Cardiac fibroblast (primary cell): ENCODE measurements around the gene STAU1.

Experiments used
- DNase-seq, 2 donors: peaks; one replicate each; pipeline versions ENCODE4 v3.0.0 to v3.0.0-alpha.2; 2010; ENCODE audit warnings: low read depth in 2 of 2
- H3K4me3 ChIP-seq, 2 donors: replicated peaks in 1 of 2; 1 replicate in 1 of 2; 2 replicates in 1 of 2; pipeline ENCODE4 v1.5.1; 2011; ENCODE audit warnings: low read depth in 2 of 2, low read length in 2 of 2, mild to moderate bottlenecking in 2 of 2, moderate library complexity in 1 of 2
- CTCF ChIP-seq: IDR thresholded peaks from one replicate; pipeline ENCODE4 v1.5.1; 2011; ENCODE audit warnings: low read depth, mild to moderate bottlenecking, low read length, inconsistent platforms

Gene STAU1

GRCh38 chr20:49151436-49151835 lies 36.7 kb downstream of the STAU1 start:
- no peak overlapping the region for H3K4me3 ChIP-seq
- DNase-seq: no peak
- TF ChIP-seq CTCF: no peak

DNA sequence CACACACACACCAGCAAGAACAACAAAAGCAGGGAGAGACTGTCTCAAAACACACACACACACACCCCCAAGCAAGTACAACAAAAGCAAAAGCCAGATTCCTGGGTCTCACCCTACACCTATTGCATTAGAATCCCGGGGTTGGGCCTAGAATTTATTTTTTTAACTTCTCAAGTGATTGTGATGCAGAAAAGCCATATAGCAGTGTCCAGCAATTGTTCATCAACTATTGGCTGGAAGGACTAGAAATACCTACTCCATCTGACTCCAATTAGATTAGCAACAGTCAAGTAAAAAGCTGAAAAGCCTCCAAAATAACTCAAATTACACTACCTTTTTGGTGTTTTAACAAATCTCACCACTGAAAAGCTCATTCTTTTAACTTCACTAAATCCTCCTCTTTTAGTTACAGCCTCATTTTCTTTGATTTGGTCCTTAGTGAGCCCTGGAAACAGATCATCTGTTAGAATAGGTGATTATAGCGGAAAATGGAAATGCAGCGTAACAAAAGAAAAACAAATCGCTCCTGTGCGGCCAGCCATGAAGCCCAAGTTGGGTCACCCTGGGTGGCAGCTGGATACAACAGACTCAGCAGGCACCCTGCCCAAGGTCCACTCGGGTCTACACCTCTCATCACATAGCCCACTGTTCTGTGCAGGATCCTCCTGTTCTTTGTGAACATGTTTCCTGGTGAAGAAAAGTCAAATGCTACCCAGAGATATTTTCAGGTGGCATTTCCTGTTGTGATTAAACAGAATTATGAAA lies 38.7 kb downstream of the STAU1 start:
- TF ChIP-seq CTCF: no peak
- H3K4me3 ChIP-seq: no peak overlapping the region
- DNase-seq: no peak

GRCh38 chr20:49148601-49149000 lies 39.5 kb downstream of the STAU1 start:
- DNase-seq: no peak
- TF ChIP-seq CTCF: no peak
- H3K4me3 ChIP-seq: no peak overlapping the region

- H3K4me3 ChIP-seq: no peak overlapping the region
- DNase-seq: no peak
- TF ChIP-seq CTCF: no peak
Measured at GRCh38 chr20:49147296-49147695, 40.8 kb downstream of the STAU1 start.

GRCh38 chr20:49146442-49147225 lies 41.5 kb downstream of the STAU1 start:
- H3K4me3 ChIP-seq: no peak overlapping the region
- no peak for TF ChIP-seq CTCF
- DNase-seq: no peak

DNA sequence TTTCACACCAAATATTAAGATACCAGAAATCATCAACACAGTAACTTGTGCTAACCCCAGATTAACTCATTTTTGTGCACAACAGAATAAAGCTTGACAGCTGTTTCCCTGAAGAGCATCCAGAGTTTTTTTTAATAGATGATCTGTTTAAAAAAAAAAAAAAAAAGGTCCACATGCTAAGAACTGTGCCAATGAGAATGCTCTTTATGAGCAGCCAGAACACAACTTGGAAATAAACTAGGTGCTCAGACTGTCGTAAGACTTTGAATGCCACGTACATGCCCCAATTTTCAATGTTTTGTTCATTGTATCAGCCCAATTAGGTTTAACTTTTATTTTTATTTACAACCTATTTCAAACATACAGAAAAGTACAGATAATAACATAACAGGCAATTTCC lies 47.3 kb downstream of the STAU1 start:
- TF ChIP-seq CTCF: no peak
- peak in 1 of 2 donors; percentile 7 for DNase-seq
- H3K4me3 ChIP-seq: no peak overlapping the region
